ENCODE results near the gene KRT78.

KRT78 gene

DNA sequence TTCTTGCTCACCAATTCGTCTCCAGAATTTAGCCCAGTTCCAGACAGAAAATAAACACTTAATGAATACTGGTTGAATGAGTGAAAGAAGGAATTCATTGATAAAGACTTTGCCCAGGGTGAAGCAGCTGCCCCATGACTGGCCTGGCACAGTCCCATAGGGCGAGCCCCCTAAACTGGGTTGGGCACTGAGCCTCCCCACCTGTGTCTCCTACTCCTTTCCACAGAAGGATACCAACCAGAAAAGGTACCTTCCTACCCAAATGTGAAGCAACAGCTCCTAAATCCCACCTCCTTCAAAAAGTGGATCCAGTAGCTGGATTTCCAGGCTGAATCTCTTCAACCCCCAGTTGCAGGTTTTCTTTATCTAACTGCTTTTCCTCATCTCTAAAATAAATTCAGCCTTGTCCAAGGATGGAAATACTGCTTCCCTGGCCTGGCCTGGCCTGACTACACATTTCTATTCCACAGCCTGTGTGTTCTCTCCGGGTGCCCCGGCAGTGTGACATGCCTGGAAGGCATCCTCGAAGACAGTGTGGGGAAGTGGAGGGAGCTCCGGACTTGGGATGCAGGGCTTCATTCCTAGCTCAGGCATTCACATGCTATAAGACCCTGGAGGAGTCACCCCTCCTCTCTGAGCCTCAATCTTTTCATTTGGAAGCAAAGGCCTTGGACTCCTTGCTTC is 60.5 kb downstream of the KRT78 start:
- TF ChIP-seq, protein P1, sequence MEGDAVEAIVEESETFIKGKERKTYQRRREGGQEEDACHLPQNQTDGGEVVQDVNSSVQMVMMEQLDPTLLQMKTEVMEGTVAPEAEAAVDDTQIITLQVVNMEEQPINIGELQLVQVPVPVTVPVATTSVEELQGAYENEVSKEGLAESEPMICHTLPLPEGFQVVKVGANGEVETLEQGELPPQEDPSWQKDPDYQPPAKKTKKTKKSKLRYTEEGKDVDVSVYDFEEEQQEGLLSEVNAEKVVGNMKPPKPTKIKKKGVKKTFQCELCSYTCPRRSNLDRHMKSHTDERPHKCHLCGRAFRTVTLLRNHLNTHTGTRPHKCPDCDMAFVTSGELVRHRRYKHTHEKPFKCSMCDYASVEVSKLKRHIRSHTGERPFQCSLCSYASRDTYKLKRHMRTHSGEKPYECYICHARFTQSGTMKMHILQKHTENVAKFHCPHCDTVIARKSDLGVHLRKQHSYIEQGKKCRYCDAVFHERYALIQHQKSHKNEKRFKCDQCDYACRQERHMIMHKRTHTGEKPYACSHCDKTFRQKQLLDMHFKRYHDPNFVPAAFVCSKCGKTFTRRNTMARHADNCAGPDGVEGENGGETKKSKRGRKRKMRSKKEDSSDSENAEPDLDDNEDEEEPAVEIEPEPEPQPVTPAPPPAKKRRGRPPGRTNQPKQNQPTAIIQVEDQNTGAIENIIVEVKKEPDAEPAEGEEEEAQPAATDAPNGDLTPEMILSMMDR (IDR thresholded peaks at IDR 0.05; ENCODE audit: insufficient read depth, low read depth, low read length, missing control alignments): no peak
- no peak overlapping the region for H3K4me3 ChIP-seq (ENCODE audit: low read length)
- no peak for DNase-seq (ENCODE audit: low read depth)

Measured in epithelial cell of esophagus (primary cell).